Measurements from ENCODE around the gene ZNF436. TPM values are rescaled to one million over a fixed set of nuclear protein-coding genes. Genes with fewer than 3 reads are reported as not detected.

The ZNF436 gene
- total RNA-seq (2014; rRNA removed; shearing (Covaris generic)): 15.7 and 21.1 TPM in 2 replicates

DNA sequence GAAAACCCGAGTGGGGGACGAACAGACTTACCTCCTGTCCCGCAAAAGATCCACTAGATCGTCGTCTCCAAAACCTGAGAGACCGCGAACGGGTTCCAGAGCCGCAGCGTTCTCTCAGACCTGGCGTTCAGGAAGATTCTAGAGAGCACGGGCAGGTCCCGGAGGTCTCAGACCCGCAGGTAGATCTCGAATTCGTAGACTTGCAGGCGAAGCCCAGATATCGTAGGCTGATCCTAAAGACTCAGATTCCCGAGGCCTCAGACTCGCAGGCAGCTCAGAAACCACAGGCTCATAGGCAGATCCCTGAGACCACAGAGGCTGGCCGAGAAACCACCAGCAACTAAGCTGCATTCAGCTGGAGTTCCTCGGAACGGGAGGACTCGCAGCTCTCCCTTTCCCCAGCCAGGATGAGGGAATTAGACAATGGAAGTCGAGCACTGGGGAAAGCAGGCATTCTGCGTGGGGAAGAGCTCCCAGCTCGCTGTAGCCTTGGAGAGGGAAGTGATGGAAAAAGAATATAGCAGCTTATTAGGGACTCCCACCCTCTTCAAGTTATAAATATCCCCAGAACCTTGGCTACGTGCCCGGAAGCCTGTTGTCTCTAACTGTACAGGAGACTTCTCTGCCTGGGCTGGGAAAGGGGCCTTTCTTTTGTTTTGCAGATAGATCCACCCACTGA, at the start of gene ZNF436:
Gene ZNF436 (minus strand): TSS at position 502 of the 679 bp plus-strand sequence. CDS start 1,831 bp downstream, outside the sequence.
- peak; percentile 89 for DNase-seq (ENCODE audit: low read depth)

DNA sequence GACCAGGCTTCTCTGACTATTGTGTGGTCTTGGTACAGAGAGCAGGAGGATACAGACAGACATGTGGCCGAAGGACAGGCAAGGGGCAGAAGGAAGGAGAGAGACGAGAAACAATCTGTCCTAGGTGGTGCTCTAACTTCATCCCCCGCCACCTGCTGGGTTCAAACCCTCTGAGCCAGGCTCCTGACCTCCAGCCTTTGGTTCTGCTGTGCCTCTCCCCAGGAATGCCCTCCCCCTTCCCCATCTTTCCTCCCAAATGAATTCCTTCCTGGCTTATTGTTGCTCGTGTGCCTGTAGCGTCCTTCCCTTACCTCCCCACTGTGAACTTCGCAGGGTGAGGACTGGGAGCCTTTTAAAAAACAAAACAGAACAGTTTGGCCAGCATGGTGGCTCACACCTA, 49.5 kb upstream of the ZNF436 start:
- no peak for DNase-seq (ENCODE audit: low read depth)

DNA sequence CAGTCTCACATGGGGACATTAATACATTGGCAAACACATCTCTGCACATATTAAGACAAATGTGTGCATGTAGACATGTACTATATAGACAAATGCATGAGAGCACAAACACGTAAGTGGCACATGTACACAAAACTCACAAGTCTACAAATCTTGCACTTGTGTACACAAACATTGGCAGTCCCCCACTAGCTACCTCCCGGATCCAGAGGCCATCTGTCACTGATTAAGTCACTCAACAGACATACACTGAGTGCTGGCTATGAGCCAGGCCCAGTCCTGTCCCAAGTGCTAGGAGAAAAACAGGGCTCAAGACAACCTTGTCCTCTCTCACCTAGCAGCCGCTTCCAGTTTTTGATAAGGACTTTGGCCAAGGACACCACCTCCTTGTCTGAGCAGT, 47.9 kb upstream of the ZNF436 start:
- DNase-seq (ENCODE audit: low read depth): peak; percentile 47

DNA sequence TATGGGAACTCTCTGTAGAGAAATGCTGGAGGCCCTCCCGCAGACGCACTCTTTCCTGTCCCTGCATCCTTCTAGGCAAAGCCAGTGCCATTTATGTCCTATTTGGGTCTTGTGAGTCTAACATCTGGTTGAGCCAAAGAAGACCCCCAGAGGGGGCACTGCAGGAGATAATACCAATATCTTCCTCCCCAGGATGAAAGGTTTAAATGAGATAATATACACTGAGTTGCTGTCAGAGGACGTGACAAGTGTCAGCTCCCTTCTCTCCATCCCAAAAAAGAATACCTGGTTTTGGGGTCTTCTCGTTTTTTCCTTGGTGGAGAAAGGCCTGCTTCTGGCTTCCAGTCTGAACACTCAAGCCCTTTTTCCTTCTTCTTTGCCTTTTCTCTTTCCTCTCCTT, 47.3 kb upstream of the ZNF436 start:
- no peak for DNase-seq (ENCODE audit: low read depth)

DNA sequence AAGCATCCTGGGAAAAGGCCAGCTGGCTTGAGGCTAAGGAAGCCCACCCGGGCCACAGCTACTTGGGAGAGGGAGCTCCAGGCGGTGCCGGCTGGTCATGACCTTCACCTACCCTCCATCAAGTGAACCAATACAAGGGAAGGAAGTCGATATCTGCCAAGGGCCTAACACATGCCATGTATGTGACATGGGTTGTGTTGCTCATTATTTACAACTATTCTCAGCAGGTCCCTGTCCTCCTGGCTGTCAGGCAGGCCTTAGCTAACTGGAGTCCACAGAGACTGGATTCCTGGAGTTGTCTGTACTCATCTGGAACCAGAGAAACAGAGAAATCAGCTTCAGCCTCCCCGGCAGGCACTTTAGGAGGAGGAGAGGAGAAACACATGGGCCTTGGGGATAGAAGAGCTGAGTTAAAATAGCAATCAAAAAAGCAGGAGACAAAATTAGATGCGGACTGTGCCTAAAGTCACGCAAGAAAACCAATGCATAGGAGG, 39.2 kb upstream of the ZNF436 start:
- no peak for DNase-seq (ENCODE audit: low read depth)

DNA sequence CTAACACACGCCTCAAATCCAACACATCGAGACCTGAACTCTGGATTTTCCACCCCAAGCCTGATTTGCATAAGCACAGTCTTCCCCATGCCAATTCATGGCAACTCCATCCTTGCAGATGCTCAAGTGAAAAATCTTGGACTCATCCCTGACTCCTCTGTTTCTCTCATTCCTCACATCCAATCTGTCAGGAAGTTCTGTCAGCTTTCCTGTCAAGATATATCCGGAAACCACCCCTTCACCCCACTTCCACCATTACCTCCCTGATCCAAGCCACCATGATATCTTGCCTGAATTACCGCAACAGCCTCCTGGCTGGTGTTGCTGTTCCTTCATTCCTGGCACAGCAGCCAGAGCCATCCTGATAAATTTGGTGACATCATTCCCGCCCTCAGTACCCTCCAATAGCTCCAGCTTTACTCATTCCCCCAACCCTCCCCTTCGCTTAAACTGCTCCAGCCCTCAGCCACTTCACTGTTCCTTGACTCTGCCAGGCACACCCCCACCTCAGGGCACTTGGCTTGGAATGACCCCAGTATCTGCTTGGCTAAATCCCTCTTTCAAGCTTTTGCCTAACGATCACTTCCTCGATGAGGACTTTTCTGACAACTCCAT, 37.5 kb upstream of the ZNF436 start:
- no peak for DNase-seq (ENCODE audit: low read depth)

DNA sequence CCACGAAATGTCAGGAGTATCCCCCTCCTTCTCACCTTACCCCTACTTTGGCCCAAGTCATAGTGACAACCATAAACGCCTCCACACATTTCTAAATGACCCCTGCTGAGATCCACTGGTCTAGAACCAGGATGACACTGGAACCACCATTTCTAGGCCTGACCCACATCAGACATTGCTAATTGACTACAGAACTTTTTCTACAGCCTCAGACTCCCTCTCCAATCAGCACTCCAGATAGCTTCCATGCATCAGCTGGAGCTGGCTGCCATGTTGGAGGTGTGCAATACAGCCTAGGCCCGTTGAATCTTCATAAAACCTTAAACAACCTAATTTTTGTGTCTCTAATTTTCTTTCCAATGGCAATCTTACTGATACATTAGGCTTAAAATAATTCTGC, 36.3 kb upstream of the ZNF436 start:
- no peak for DNase-seq (ENCODE audit: low read depth)

DNA sequence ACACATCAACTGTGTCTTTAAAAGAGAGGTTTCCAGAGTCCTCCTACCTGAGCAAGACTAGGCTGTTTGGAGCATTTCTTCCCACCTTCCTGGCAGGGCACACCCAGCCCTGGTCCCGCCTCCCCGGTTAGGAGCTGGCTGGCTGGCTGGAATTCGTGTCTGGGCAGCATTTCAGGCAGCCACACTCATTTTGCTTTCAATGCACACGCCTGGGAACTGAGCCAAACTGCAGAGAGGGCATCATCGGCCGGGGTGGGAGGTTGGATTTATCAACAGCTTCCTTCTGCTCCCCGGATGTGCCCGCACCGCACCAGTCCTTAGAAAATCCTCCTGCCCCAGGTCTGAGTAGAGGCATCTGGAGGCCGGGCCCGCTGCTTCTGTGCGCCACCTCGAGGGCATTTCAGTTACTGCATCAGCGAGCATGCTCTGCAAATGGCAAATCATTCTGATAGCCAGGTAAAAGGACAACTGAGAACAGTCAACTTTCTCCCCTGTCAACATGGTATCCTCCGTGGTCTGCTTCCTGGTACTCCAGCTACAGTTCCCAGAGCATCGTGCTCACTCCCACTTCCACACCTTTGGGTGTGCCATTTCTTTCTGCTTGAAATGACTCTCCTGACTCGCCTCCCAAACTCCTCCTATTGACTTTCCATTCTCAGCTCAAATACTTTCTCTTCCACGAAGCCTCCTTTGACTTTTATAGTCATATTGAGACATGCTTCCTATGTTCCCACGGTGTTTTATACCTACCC, 34.3 kb upstream of the ZNF436 start:
- DNase-seq (ENCODE audit: low read depth): peak; percentile 99

DNA sequence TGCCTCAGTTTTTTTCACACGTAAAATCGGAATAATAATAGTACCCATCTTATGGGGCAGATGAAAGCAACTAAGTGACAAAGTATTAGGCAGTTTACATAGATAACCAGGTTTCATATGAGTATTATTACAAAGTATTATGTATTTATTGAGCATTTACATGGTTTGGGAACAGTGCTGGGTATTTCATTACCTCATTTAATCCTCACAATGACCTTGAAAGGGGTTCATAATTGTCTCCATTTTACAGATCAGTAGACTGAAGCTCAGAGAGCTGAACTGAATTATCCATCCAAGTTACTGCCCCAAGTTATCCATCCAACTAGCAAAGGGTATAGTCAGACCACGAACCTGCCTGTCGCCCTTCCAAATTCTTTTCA, 33.7 kb upstream of the ZNF436 start:
- no peak for DNase-seq (ENCODE audit: low read depth)

DNA sequence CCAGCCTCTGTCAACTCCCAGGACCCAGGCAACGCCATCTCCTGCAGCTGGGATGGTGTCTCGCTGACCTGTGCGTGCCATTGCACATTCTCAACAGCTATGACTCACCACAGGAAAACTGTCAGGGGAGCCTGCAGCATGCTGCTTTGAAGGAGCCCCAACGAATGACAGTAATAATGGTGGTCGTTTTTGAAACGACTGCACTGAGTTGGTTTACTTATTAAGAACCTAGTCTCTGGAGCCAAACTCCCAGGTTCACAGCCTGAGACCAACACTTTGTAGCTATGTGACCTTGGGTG, 33.4 kb upstream of the ZNF436 start:
- DNase-seq (ENCODE audit: low read depth): peak; percentile 92

DNA sequence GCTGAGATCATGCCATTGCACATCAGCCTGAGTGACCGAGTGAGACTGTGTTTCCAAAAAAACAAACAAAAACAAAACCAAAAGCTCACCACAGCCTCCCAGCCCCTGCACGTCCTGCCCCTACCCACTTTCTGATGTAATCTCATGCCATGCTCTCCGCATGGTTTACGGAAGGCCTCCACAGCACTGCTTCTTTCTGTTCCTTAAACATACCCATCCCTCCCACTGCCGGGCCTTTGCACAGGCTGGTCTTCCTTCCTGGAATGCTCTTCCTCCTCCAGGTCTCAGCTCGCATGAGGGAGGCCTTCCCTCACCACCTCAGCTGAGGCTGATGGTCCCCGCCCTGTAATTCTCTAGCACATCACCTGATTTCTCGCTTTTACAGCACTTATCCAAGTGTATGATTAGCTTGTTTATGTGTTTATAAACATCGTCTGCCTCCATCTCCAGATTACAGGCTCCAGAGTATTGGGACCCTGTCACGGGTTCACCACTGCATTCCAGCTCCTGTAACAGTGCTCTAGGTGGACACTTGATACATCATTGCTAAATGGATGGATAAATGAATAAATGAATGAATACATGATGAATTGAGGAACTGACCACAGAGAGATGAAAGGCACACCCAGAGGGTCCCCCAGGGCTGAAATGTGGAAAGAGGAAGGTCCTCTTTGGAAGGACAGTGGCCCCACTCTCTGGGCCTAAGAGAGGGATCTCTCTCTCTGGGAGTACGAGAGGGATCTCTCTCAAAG, 32.8 kb upstream of the ZNF436 start:
- DNase-seq (ENCODE audit: low read depth): no peak

DNA sequence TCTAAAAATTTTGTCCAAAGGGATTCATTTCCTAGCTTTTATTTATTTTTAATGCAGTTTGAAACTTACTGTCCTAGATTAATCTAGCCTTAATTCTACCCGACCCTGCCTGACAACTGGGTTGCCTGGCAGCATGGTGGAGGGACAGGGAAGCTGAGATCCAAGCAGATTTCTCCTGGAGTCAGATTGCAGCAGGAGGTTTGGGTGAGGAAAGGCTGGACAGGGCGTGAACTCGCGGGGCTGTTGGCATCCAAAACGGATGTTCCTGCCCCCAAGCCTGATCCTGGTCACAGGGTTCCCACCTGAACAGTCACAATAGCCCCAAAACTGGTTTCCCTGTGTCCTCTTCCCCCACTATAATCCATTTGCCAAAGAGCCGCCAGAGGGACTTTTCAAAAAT, 31.7 kb upstream of the ZNF436 start:
- DNase-seq (ENCODE audit: low read depth): no peak

DNA sequence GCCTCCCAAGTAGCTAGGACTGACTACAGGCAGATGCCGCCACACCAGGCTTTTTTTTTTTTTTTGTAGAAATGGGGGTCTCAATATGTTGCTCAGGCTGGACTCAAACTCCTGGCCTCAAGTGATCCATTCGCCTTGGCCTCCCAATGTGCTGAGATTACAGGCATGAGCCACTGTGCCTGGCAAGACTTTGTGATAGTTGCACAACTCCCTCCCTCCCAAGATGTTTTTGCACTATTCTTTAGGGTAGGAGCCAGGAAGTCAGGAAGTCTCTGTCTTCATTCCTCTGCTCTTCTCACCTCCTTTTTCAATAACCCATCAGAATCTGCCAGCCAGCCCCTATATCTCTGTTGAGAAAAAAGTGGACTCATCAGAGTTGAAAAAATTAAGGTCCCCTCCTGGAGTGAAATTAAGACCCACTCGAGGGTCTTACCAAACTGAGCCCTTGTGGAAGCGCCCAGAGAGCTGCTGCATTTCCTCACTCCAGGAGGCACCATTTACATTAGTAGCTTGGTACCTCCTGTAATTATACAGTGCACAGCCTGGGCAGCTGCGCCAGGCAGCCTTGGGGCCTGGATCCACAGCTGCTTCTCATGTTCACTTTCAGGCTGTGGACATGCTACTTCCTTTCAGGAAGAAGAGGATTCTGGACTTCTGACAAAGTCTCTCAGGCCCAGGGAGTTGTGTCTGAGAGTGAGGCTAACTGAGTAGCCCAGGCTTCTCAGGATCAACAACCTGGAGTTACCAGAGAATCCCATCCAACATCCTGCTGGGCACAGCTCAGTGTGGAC, 30.9 kb upstream of the ZNF436 start:
- DNase-seq (ENCODE audit: low read depth): peak; percentile 41

DNA sequence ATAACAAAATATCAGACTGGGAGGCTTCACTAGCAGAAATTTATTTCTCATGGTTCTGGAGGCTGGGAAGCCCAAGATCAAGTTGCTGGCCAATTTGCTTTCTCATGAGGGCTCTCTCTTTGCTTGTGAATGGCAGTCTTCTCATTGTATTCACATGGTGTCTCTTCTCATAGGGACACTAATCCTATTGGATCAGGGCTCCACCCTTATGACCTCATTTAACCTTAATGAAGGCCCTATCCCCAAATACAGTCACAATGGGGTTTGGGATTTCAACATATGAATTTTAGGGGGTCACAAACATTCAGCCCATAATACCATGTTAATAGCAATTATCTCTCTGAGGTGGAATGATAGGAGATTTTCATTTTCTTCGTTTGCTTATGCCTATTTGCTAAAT, 29.6 kb upstream of the ZNF436 start:
- no peak for DNase-seq (ENCODE audit: low read depth)

DNA sequence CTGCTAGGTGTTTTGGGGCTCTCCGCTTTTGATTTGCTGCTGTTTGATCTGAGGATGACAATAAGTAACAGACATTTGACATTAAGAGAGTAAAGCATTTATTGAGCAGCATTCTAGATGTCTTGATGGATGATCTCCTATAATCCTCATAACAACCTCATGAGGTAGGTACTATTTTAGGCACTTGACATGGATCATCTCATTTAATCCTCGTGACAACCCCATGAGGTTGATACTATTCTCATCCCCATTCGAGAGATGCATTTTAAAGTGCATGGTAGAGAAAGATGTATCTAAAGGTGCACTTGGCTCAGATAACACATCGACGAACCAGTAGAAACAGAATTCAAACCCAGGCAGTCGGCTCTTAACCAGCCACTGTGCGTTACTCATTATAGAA, 28.3 kb upstream of the ZNF436 start:
- DNase-seq (ENCODE audit: low read depth): no peak

DNA sequence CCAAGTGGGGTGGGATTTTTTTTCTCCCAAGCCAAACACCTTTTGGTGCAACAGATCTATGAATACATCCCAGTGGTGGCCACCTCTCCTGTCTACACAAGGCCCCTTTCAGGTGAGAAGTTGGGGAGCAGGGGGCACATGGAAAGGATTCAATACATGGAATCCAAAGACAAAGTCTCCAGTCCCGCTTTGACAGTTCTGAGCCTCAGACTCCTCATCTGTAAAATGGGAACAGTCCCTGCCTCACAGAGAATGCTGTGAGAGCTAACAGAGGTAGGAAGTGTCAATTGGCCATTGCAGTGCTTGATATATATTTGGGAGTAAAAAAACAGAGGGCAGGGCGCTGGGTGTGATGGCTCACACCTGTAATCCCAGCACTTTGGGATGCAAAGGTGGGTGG, 26.7 kb upstream of the ZNF436 start:
- DNase-seq (ENCODE audit: low read depth): no peak

DNA sequence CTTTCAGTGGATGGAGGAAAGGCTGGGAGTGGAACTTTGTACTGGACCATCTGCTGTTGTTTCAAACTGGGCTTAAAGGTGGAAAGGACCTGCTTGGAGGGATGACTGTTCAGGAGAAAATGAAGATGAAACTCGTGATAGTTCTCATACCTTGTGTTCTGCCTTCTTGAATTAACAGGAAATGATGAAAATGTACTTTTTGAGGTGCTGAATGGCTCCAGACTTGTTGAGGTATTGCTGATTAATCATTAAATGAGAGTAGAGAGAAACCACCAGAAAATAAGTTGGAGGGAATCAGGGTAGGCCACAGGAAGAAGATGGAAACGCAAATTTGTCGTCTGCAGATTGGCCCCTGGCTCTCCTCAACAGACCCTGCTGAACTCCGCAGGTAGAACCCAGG, 26.2 kb upstream of the ZNF436 start:
- no peak for DNase-seq (ENCODE audit: low read depth)

DNA sequence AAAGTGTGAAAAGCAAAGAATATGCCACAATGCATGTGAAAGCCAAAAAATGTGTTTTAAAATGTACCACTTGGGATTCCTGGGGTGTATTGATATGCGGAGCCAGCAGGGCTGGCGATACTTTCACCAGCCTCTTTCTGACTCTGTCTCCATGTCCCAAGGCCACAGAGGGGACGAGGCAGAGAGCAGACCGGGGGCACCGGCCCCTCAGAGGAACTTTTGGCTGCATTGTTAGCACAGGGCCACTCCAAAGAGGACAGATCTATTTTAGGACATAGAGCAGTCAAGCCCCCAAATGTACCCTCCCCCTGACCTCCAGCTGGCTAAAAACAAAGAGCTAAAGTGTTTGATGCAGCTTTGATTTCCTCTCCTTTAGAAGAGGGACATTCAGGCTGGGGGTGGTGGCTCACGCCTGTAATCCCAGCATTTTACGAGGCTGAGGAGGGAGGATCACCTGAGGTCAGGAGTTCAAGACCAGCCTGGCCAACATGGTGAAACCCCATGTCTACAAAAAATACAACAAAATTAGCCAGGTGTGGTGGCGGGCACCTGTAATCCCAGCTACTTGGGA, 25.6 kb upstream of the ZNF436 start:
- DNase-seq (ENCODE audit: low read depth): no peak

DNA sequence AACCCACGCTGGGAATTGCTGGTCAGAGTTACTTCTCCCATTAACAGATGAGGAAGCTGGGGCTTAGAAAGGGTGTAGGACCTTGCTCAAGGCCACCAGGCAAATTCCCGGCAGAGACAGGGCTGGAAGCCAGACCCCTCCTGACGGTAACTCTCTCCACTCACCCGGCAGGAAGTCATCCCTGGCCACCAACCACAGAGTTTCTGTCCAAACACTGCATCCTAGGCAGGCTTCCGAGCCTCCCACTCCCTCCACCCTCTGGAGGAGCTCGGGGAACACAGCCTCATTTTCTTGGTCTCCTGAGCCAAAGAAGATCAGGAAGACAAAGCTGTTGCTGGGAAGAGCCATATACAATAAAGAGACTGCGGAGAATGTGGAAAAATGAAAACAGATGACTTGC, 25.0 kb upstream of the ZNF436 start:
- peak; percentile 89 for DNase-seq (ENCODE audit: low read depth)

DNA sequence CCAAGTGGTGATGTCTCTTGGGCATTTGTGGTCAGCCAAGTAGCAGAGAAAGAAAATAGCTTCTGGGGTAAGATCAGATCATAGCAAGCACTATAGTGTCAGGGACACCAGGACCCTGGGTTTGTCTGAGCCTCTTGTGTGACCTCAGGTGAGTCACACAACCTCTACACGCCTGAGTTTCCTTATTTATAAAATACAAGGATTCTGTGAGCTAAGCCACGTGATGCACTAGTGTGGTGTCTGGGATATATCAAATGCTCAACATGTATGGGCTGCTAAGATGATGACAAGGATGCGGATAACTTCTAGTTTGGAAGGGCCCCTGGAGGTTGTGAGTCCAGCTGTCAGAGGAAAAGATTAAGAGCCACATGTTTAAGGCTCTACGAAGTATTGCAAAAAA, 24.5 kb upstream of the ZNF436 start:
- peak; percentile 66 for DNase-seq (ENCODE audit: low read depth)

DNA sequence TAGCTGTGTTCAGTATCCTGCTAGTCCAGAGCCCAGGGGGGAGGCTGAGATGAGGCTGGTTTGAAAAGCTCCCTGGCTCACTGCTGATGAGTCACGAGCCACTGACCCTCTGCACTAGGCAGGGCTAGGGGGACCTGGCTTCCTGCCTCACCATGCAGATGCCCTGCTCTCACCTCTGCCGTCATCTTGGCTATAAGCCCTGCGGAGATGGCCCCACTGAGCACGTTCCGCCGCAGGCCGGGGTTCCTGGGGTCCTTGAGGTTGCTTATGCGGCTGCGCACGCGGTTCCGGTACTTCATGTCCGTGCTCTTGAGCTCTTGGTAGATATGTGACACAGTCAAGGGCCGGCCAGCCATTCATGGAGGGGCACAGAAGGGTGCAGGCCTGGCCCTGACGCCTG, 24.1 kb upstream of the ZNF436 start:
- peak; percentile 77 for DNase-seq (ENCODE audit: low read depth)

All from RPMI7951 (cell line).